Peyer's patch (tissue), 4 donors: ENCODE measurements around the gene TAPT1. TPM values are rescaled to one million over a fixed set of nuclear protein-coding genes. Genes with fewer than 3 reads are reported as not detected.

Experiments
- DNase-seq, 3 donors: peaks; one replicate each; pipeline ENCODE4 v3.0.0-alpha.2; 2017 to 2019
- H3K27ac ChIP-seq, 4 donors: fragments of 200-600 bp; sonication (generic); one replicate each; pipeline ENCODE4 v1.5.1; 2016 to 2019
- H3K27me3 ChIP-seq, 2 donors: fragments of 200-600 bp; sonication (generic); one replicate each; pipeline ENCODE4 v1.5.1; 2019
- H3K36me3 ChIP-seq, 3 donors: fragments of 200-600 bp; sonication (generic); one replicate each; pipeline ENCODE4 v1.5.1; 2016 to 2019
- H3K4me1 ChIP-seq, 4 donors: fragments of 200-600 bp; sonication (generic); one replicate each; pipeline ENCODE4 v1.5.1; 2016 to 2019
- H3K4me3 ChIP-seq, 4 donors: fragments of 200-600 bp; sonication (generic); 1 replicate in 3 of 4; 2 replicates in 1 of 4; pipeline ENCODE4 v1.5.1; 2016 to 2019; ENCODE audit warnings: mild to moderate bottlenecking in 1 of 4
- H3K9me3 ChIP-seq, 4 donors: fragments of 200-600 bp; sonication (generic); one replicate each; pipeline ENCODE4 v1.5.1; 2016 to 2019; ENCODE audit warnings: mild to moderate bottlenecking in 1 of 4
- POLR2A ChIP-seq, 2 donors: fragments of 450-650 bp; IDR thresholded peaks; one replicate each; pipeline ENCODE4 v1.5.1; 2017; ENCODE audit warnings: antibody characterized with exemption in 2 of 2, mild to moderate bottlenecking in 2 of 2, moderate library complexity in 2 of 2
- total RNA-seq, 4 donors: library from RNA; depleted of rRNA; stranded (reverse); fragments of >200 nt; gene quantifications; one replicate each; pipeline ENCODE4 v1.1.0, GENCODE V29; 2016
- TF ChIP-seq, protein P1 (sequence below), 6 experiments: fragments of 450-650 bp in 4 of 6; fragments of 200-600 bp in 2 of 6; sonication (generic) in 1 of 6; IDR thresholded peaks; one replicate each; pipeline ENCODE4 v1.5.1; 2017 to 2019; ENCODE audit warnings: antibody characterized with exemption in 6 of 6, mild to moderate bottlenecking in 3 of 6, moderate library complexity in 1 of 6

Gene TAPT1
- total RNA-seq, 4 donors from 2014 or later = 22.4 to 43.7 (median 33.7) TPM

DNA sequence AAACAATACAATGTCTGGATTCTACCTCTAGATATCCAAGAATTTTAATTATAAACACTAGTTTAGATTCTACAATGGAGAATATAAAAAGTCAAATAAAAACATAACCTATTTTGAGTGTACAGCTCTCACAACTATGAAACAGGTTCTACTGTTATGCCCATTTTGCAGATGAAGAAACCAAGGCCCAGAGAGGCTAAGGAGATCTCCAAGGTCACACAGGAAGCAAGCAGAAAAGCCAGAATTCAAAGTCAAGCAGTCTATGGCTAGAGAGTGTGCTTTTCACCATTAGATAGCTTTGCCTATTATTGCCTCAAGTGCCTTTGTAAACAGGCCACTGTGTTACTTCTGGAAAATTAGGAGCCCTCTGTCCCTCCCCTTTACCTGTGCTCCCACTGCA lies 7.3 kb downstream of the TAPT1 start:
- Histone ChIP-seq H3K4me3 (no peak overlapping the region), H3K27ac (no peak overlapping the region), H3K27me3 (no peaks in the 10 kb centered on the region), H3K36me3 (peaks cover 0 to 8% (median 0%) of the 10 kb centered on the region in 3 donors), H3K9me3 (no peaks in the 10 kb centered on the region), H3K4me1 (peaks cover 0 to 8% (median 1%) of the 10 kb centered on the region in 4 donors)
- DNase-seq = no peak
- TF ChIP-seq POLR2A (IDR thresholded peaks at IDR 0.05) = no peak
- TF ChIP-seq, protein P1, sequence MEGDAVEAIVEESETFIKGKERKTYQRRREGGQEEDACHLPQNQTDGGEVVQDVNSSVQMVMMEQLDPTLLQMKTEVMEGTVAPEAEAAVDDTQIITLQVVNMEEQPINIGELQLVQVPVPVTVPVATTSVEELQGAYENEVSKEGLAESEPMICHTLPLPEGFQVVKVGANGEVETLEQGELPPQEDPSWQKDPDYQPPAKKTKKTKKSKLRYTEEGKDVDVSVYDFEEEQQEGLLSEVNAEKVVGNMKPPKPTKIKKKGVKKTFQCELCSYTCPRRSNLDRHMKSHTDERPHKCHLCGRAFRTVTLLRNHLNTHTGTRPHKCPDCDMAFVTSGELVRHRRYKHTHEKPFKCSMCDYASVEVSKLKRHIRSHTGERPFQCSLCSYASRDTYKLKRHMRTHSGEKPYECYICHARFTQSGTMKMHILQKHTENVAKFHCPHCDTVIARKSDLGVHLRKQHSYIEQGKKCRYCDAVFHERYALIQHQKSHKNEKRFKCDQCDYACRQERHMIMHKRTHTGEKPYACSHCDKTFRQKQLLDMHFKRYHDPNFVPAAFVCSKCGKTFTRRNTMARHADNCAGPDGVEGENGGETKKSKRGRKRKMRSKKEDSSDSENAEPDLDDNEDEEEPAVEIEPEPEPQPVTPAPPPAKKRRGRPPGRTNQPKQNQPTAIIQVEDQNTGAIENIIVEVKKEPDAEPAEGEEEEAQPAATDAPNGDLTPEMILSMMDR (IDR thresholded peaks at IDR 0.05) = no peak

GRCh38 chr4:16217300-16218051 lies 8.8 kb downstream of the TAPT1 start:
- no peak overlapping the region for H3K27ac ChIP-seq
- H3K27me3 ChIP-seq = no peaks in the 10 kb centered on the region
- peaks cover 0 to 3% (median 0%) of the 10 kb centered on the region in 4 donors for H3K4me1 ChIP-seq
- no peaks in the 10 kb centered on the region for H3K9me3 ChIP-seq
- TF ChIP-seq, protein P1 (IDR thresholded peaks at IDR 0.05) = no peak
- TF ChIP-seq POLR2A (IDR thresholded peaks at IDR 0.05) = no peak
- no peak overlapping the region for H3K4me3 ChIP-seq
- no peak for DNase-seq
- peaks cover 0 to 8% (median 0%) of the 10 kb centered on the region in 3 donors for H3K36me3 ChIP-seq

DNA sequence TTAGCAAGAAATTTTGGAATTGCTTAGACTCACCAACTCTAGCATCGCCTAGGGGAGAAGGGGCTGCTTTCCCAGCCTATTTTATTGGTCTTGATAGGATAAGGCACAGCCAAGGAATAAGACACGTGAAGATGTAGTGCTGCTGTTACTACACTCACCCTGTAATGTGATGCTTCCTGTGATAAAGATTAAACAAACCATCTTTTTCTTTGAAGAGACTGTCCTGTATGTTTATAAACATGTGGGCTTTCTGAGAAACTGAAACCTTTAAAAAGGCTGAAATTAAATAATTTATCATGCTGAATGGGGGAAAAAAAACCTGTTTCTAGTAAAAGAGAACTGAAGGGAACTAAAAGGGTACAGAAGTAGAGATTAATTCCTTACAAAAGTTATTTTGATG lies 13.2 kb downstream of the TAPT1 start:
- Histone ChIP-seq H3K27me3 (no peaks in the 10 kb centered on the region), H3K36me3 (peaks cover 0 to 8% (median 0%) of the 10 kb centered on the region in 3 donors), H3K27ac (no peak overlapping the region), H3K4me3 (no peak overlapping the region), H3K4me1 (peaks cover 0 to 3% (median 0%) of the 10 kb centered on the region in 4 donors), H3K9me3 (no peaks in the 10 kb centered on the region)
- no peak for DNase-seq
- TF ChIP-seq, protein P1 (IDR thresholded peaks at IDR 0.05) = no peak
- no peak for TF ChIP-seq POLR2A (IDR thresholded peaks at IDR 0.05)

- H3K9me3 ChIP-seq = no peaks in the 10 kb centered on the region
- H3K4me1 ChIP-seq = no peaks in the 10 kb centered on the region
- TF ChIP-seq, protein P1 (IDR thresholded peaks at IDR 0.05) = no peak
- no peak for TF ChIP-seq POLR2A (IDR thresholded peaks at IDR 0.05)
- H3K4me3 ChIP-seq = no peak overlapping the region
- H3K27ac ChIP-seq = no peak overlapping the region
- H3K27me3 ChIP-seq = no peaks in the 10 kb centered on the region
- H3K36me3 ChIP-seq = peaks cover 0 to 8% (median 0%) of the 10 kb centered on the region in 3 donors
- DNase-seq = no peak
These were observed 14.0 kb downstream of the TAPT1 start for GRCh38 chr4:16212138-16212782.

DNA sequence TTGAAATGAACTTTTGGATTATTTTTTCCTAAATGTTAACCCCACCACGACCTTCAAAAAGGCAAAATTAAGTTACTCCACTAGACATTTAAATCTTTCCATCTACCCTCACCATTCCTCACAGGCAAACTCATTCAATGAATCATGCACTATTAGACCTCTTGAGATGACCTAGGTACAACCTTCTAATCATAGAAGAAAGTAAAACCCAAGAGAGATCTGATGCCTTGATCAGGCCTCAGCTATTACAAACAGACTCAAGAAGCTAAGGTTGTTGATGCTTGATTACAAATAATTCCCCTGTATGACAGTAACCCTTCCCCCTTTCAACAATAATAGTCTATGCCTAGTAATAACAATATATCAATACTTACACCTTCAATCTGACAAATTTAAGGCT lies 18.9 kb downstream of the TAPT1 start:
- H3K4me3 ChIP-seq = no peak overlapping the region
- H3K27me3 ChIP-seq = no peaks in the 10 kb centered on the region
- H3K27ac ChIP-seq = no peak overlapping the region
- peaks cover 0 to 8% (median 0%) of the 10 kb centered on the region in 3 donors for H3K36me3 ChIP-seq
- no peak for DNase-seq
- H3K9me3 ChIP-seq = no peaks in the 10 kb centered on the region
- no peak for TF ChIP-seq POLR2A (IDR thresholded peaks at IDR 0.05)
- TF ChIP-seq, protein P1 (IDR thresholded peaks at IDR 0.05) = no peak
- no peaks in the 10 kb centered on the region for H3K4me1 ChIP-seq
